Sigmoid colon (tissue), 7 donors: Measurements from ENCODE around the gene SNTB2. TPM values are rescaled to one million over a fixed set of nuclear protein-coding genes. Genes with fewer than 3 reads are reported as not detected.
A peak's percentile ranks its signal among the peaks of the same experiment; 100 is the strongest.

Source experiments
- DNase-seq: peaks from one replicate; pipeline ENCODE4 v3.0.0-alpha.2; 2019
- H3K27ac ChIP-seq, 4 donors: fragments of 200-600 bp; sonication (generic); one replicate each; pipeline ENCODE4 v1.5.1; 2016 to 2019; ENCODE audit warnings: mild to moderate bottlenecking in 1 of 4
- H3K27me3 ChIP-seq, 3 donors: fragments of 200-600 bp; sonication (generic); one replicate each; pipeline ENCODE4 v1.5.1; 2019; ENCODE audit warnings: mild to moderate bottlenecking in 1 of 3
- H3K36me3 ChIP-seq, 4 donors: fragments of 200-600 bp; sonication (generic); one replicate each; pipeline ENCODE4 v1.5.1; 2016 to 2019
- H3K4me1 ChIP-seq, 4 donors: fragments of 200-600 bp; sonication (generic); one replicate each; pipeline ENCODE4 v1.5.1; 2017 to 2019
- H3K4me3 ChIP-seq, 4 donors: fragments of 200-600 bp; sonication (generic); one replicate each; pipeline ENCODE4 v1.5.1; 2017 to 2019; ENCODE audit warnings: mild to moderate bottlenecking in 2 of 4, moderate library complexity in 1 of 4
- H3K9me3 ChIP-seq, 4 donors: fragments of 200-600 bp in 3 of 4; sonication (generic) in 3 of 4; one replicate each; pipeline versions ENCODE4 v1.5.1 to v1.6.1; 2013 to 2019
- EP300 ChIP-seq, 4 donors: sonication (generic); formaldehyde crosslinking; IDR thresholded peaks; one replicate each; pipeline ENCODE4 v1.6.1; 2017; ENCODE audit warnings: antibody characterized with exemption in 4 of 4
- POLR2A ChIP-seq, 2 donors: fragments of 450-650 bp; IDR thresholded peaks; one replicate each; pipeline ENCODE4 v1.6.1; 2016; ENCODE audit warnings: antibody characterized with exemption in 2 of 2, mild to moderate bottlenecking in 2 of 2, moderate library complexity in 2 of 2
- POLR2AphosphoS5 ChIP-seq, 4 donors: sonication (generic); formaldehyde crosslinking; IDR thresholded peaks; one replicate each; pipeline ENCODE4 v1.6.1; 2017; ENCODE audit warnings: antibody characterized with exemption in 4 of 4
- WGBS, 2 donors: extraction: QIAGEN DNeasy Blood & Tissue Kit; methylation state at CpG; one replicate each; pipeline ENCODE4 v1.1.7; 2013; 5-methylcytosine and 5-hydroxymethylcytosine counted together
- intact Hi-C: fragments of 100-400 bp; cut with DNase I; formaldehyde crosslinking; loops from one replicate; pipeline ENCODE4 v1.15.1; 2023
- polyA plus RNA-seq, 3 donors: library from polyadenylated mRNA; stranded (reverse); fragments of 200-250 nt; gene quantifications; one replicate each; pipeline ENCODE4 v1.2.3, GENCODE V29; 2013
- total RNA-seq, 4 donors: library from RNA; depleted of rRNA; stranded (reverse); fragments of >200 nt; gene quantifications; one replicate each; pipeline ENCODE4 v1.1.0, GENCODE V29; 2016
- TF ChIP-seq, protein P1 (sequence below), 4 experiments: fragments of 450-650 bp in 3 of 4; fragments of 200-600 bp in 1 of 4; IDR thresholded peaks; one replicate each; pipeline ENCODE4 v1.5.1; 2016 to 2019; ENCODE audit warnings: antibody characterized with exemption in 4 of 4, mild to moderate bottlenecking in 3 of 4, moderate library complexity in 2 of 4
- donor health status: healthy with polysubstance abuse.
- donor health status: Bipolar disorder and iron deficiency.
- donor health status: healthy.

Gene SNTB2
- total and polyA plus RNA-seq, 7 donors: 4.2 to 38.2 (median 23.2) TPM

DNA sequence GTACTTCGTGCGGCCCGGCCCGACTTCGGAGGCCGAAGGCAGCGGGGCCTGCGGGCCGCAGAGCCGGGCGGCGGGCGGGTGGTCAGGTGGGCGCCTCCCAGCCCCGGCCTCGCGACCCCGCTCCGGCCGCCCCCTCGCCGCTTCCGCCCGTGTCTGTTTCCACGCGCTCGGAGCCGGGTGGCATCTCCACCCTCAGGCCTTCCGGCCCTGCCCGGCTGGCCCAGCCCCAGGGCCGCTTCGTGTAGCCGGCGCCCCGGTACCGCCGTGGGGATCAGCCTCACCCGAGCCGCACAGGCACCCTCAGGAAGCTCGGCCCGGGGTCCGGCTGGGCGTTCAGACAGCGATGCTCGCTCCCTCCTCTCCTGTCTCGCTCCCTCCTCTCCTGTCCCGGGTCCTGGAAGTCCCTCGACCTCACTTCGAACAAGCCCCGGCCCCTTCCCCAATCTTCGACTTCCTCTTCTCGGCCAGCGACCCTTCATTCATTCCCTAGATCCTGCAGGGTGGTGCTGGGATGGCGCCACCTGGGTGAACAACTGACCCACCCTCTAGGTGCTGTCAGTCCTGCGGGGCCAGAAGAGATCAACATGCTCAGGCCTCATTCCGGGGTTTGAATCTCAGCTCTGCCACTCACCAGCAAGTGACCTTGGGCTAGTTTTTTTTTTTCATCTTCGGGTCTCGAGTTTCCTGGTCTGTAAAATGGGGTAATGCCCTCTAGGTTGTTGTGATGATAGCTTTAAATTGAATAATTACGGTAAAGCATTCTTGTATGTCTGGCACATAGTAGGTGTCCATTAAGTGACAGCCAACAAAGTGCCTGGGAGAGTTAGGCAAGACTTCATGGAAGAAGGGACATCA, 124.8 kb downstream of the SNTB2 start:
- peak; percentile 72 for DNase-seq
- 1% methylated on average over 59 of the region's 59 CpGs for WGBS, 2 donors
- peak overlapping the region; percentile 74 to 89 (median 85) for H3K4me3 ChIP-seq
- no peaks in the 10 kb centered on the region for H3K9me3 ChIP-seq
- TF ChIP-seq EP300 (IDR thresholded peaks at IDR 0.05) (no peak), POLR2A (IDR thresholded peaks at IDR 0.05) (no peak), POLR2AphosphoS5 (IDR thresholded peaks at IDR 0.05) (no peak)
- TF ChIP-seq, protein P1, sequence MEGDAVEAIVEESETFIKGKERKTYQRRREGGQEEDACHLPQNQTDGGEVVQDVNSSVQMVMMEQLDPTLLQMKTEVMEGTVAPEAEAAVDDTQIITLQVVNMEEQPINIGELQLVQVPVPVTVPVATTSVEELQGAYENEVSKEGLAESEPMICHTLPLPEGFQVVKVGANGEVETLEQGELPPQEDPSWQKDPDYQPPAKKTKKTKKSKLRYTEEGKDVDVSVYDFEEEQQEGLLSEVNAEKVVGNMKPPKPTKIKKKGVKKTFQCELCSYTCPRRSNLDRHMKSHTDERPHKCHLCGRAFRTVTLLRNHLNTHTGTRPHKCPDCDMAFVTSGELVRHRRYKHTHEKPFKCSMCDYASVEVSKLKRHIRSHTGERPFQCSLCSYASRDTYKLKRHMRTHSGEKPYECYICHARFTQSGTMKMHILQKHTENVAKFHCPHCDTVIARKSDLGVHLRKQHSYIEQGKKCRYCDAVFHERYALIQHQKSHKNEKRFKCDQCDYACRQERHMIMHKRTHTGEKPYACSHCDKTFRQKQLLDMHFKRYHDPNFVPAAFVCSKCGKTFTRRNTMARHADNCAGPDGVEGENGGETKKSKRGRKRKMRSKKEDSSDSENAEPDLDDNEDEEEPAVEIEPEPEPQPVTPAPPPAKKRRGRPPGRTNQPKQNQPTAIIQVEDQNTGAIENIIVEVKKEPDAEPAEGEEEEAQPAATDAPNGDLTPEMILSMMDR (IDR thresholded peaks at IDR 0.05): no peak
- intact Hi-C loops: loop anchor here (2.0 kb wide), 2 partner anchors 19 to 27 kb away; partner anchors contain the start of genes COG8, NIP7 and PDF
- peaks cover 9 to 34% (median 13%) of the 10 kb centered on the region in 4 donors for H3K36me3 ChIP-seq
- H3K27me3 ChIP-seq: no peaks in the 10 kb centered on the region
- peak overlapping the region; percentile 87 to 93 (median 88) for H3K27ac ChIP-seq
- H3K4me1 ChIP-seq: peaks cover 0 to 28% (median 20%) of the 10 kb centered on the region in 4 donors

DNA sequence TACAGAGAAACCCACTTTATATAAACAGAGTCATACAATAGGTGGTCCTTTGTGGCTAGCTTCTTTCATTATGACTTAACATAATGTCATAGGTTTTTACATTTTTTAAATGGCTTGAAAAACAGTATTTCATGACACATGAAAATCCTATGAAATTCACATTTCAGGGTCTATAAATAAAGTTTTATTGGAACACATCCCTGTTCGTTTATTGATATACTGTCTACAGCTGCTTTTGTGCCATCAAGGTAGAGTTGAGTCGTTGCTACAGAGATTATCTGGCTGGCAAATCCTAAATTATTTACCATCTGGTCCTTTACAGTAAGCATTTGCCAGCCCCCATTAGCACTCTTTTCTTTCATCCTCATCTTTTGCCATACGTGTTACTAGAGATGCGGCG, 126.5 kb downstream of the SNTB2 start:
- no peak overlapping the region for H3K4me3 ChIP-seq
- WGBS, 2 donors: 92 to 93% methylated on average over 5 of the region's 5 CpGs
- H3K36me3 ChIP-seq: peaks cover 14 to 49% (median 26%) of the 10 kb centered on the region in 4 donors
- no peaks in the 10 kb centered on the region for H3K9me3 ChIP-seq
- intact Hi-C loops: no loop called here
- H3K27ac ChIP-seq: no peak overlapping the region
- no peak for DNase-seq
- H3K27me3 ChIP-seq: no peaks in the 10 kb centered on the region
- peaks cover 0 to 28% (median 20%) of the 10 kb centered on the region in 4 donors for H3K4me1 ChIP-seq
- TF ChIP-seq POLR2AphosphoS5 (IDR thresholded peaks at IDR 0.05) (no peak), POLR2A (IDR thresholded peaks at IDR 0.05) (no peak), EP300 (IDR thresholded peaks at IDR 0.05) (no peak)
- TF ChIP-seq, protein P1 (IDR thresholded peaks at IDR 0.05): no peak

DNA sequence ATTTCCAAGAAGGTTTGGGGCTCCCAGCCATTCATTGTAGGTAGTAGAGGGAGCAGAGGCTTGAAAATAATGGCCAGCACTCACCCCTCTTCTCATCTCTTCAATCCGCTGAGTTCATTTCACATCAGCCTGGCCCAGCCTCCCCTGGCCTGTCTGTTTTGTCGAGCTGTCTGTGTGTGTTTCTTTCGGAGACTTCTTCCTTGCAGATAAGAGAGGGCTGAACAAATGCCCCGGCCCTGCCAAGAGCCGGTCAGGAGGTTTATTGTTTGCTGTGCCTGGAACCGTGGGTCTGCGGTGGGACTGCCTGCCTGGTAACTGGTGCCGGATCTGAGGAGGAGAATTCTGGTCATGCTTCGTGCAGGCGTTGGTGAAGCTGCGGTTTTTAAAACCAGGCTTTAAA, 127.6 kb downstream of the SNTB2 start:
- intact Hi-C loops: no loop called here
- H3K4me1 ChIP-seq: peaks cover 0 to 28% (median 20%) of the 10 kb centered on the region in 4 donors
- no peaks in the 10 kb centered on the region for H3K27me3 ChIP-seq
- TF ChIP-seq POLR2A (IDR thresholded peaks at IDR 0.05) (no peak), POLR2AphosphoS5 (IDR thresholded peaks at IDR 0.05) (no peak), EP300 (IDR thresholded peaks at IDR 0.05) (no peak)
- TF ChIP-seq, protein P1 (IDR thresholded peaks at IDR 0.05): no peak
- DNase-seq: peak; percentile 34
- H3K27ac ChIP-seq: no peak overlapping the region
- no peaks in the 10 kb centered on the region for H3K9me3 ChIP-seq
- H3K4me3 ChIP-seq: no peak overlapping the region
- WGBS, 2 donors: 92 to 94% methylated on average over 11 of the region's 11 CpGs
- H3K36me3 ChIP-seq: peaks cover 25 to 60% (median 36%) of the 10 kb centered on the region in 4 donors

- peak; percentile 44 for DNase-seq
- Histone ChIP-seq H3K4me3 (no peak overlapping the region), H3K9me3 (no peaks in the 10 kb centered on the region), H3K27me3 (no peaks in the 10 kb centered on the region), H3K36me3 (peaks cover 37 to 72% (median 48%) of the 10 kb centered on the region in 4 donors), H3K4me1 (peaks cover 0 to 25% (median 16%) of the 10 kb centered on the region in 4 donors), H3K27ac (no peak overlapping the region)
- 93% methylated on average over 30 of the region's 30 CpGs for WGBS, 2 donors
- TF ChIP-seq POLR2AphosphoS5 (IDR thresholded peaks at IDR 0.05) (no peak), EP300 (IDR thresholded peaks at IDR 0.05) (no peak), POLR2A (IDR thresholded peaks at IDR 0.05) (no peak)
- TF ChIP-seq, protein P1 (IDR thresholded peaks at IDR 0.05): no peak
- intact Hi-C loops: no loop called here
Observed at GRCh38 chr16:69315486-69316311, 128.7 kb downstream of the SNTB2 start.
